B cell (primary cell): ENCODE measurements around the gene MAG. TPM values are rescaled to one million over a fixed set of nuclear protein-coding genes. Genes with fewer than 3 reads are reported as not detected.
A peak's percentile ranks its signal among the peaks of the same experiment; 100 is the strongest.

ENCODE experiments used
- ATAC-seq: fragments of 200-7000 bp; cut with Tn5 transposase; one replicate; pipeline ENCODE4 v1.10.0; 2021; ENCODE audit warnings: low read depth, mild to moderate bottlenecking, moderate number of reproducible peaks, moderate library complexity
- CTCF ChIA-PET: fragments of 350-600 bp; sonication (Branson Sonifier 250); formaldehyde crosslinking; loops from one replicate; lab custom pipeline; 2021; ENCODE audit warnings: antibody characterized with exemption, inconsistent platforms; lab: Charles Lee
- POLR2A ChIA-PET: fragments of 350-600 bp; sonication (Branson Sonifier 250); formaldehyde crosslinking; loops from one replicate; lab custom pipeline; 2021; ENCODE audit warnings: antibody characterized with exemption; lab: Charles Lee
- DNase-seq: peaks from one replicate; pipeline ENCODE4 v3.0.0; 2013
- H2AFZ ChIP-seq: 2 replicates; pipeline ENCODE4 v1.6.1; 2012; ENCODE audit warnings: mild to moderate bottlenecking, low read depth, low read length; ENCODE audit not compliant: insufficient read depth, poor library complexity, severe bottlenecking
- H3K27ac ChIP-seq, 2 donors: 1 replicate in 1 of 2; 2 replicates in 1 of 2; pipeline ENCODE4 v1.5.1; 2012 to 2013; ENCODE audit warnings: low read length in 2 of 2, mild to moderate bottlenecking in 2 of 2, moderate library complexity in 1 of 2
- H3K27me3 ChIP-seq, 4 experiments: fragments of 200-600 bp in 1 of 4; sonication (generic) in 1 of 4; replicated peaks in 1 of 4; 1 replicate in 2 of 4; 2 replicates in 2 of 4; pipeline versions ENCODE4 v1.6.1 to v1.7.0; 2013 to 2016; ENCODE audit warnings: low read length in 3 of 4, mild to moderate bottlenecking in 2 of 4, mixed read lengths in 1 of 4, moderate library complexity in 1 of 4; ENCODE audit not compliant: insufficient read depth in 4 of 4, control insufficient read depth in 3 of 4; ENCODE audit errors: control extremely low read depth in 1 of 4
- H3K36me3 ChIP-seq, 2 experiments: replicated peaks in 1 of 2; 1 replicate in 1 of 2; 2 replicates in 1 of 2; pipeline versions ENCODE4 v1.6.1 to v1.7.1; 2013; ENCODE audit warnings: low read length in 1 of 2; ENCODE audit not compliant: insufficient read depth in 2 of 2, control insufficient read depth in 1 of 2; ENCODE audit errors: control extremely low read depth in 1 of 2, extremely low read depth in 1 of 2
- H3K4me1 ChIP-seq, 2 donors: fragments of 200-600 bp in 1 of 2; sonication (generic) in 1 of 2; 1 replicate in 1 of 2; 2 replicates in 1 of 2; pipeline versions ENCODE4 v1.5.1 to v1.6.1; 2013 to 2017; ENCODE audit warnings: low read length in 2 of 2; ENCODE audit not compliant: control insufficient read depth in 2 of 2, insufficient read depth in 2 of 2
- H3K4me2 ChIP-seq: replicated peaks from 2 replicates; pipeline ENCODE3; 2012; ENCODE audit warnings: mild to moderate bottlenecking, low read depth, low read length; ENCODE audit not compliant: poor library complexity, severe bottlenecking
- H3K4me3 ChIP-seq, 5 experiments: fragments of 200-600 bp in 1 of 5; sonication (generic) in 1 of 5; 1 replicate in 3 of 5; 2 replicates in 2 of 5; pipeline versions ENCODE4 v1.5.1 to v1.7.0; 2011 to 2016; ENCODE audit warnings: low read length in 4 of 5, mild to moderate bottlenecking in 4 of 5, low read depth in 2 of 5, control low read depth in 1 of 5, moderate library complexity in 1 of 5; ENCODE audit not compliant: insufficient read depth in 1 of 5; ENCODE audit errors: control extremely low read depth in 1 of 5, extremely low read depth in 1 of 5
- H3K79me2 ChIP-seq: fragments of 200-600 bp; sonication (generic); one replicate; pipeline ENCODE4 v1.6.0; 2016; ENCODE audit warnings: low read length; ENCODE audit not compliant: control insufficient read depth, insufficient read depth
- H3K9ac ChIP-seq: fragments of 200-600 bp; sonication (generic); 2 replicates; pipeline ENCODE4 v1.6.1; 2017; ENCODE audit warnings: mild to moderate bottlenecking, low read length, moderate library complexity
- H3K9me3 ChIP-seq, 3 donors: one replicate each; pipeline versions ENCODE4 v1.6.1 to v1.7.1; 2013; ENCODE audit warnings: low read length in 2 of 3; ENCODE audit not compliant: control insufficient read depth in 2 of 3, insufficient read depth in 1 of 3; ENCODE audit errors: control extremely low read depth in 1 of 3
- H4K20me1 ChIP-seq: 2 replicates; pipeline ENCODE4 v1.6.0; 2012; ENCODE audit warnings: mild to moderate bottlenecking, low read length; ENCODE audit not compliant: insufficient read depth, control insufficient read depth, poor library complexity, severe bottlenecking
- H3K27ac Mint-ChIP-seq: one replicate; pipeline ENCODE4 v1.8.0; 2021; ENCODE audit warnings: mixed read lengths
- H3K27me3 Mint-ChIP-seq: one replicate; pipeline ENCODE4 v1.8.0; 2021; ENCODE audit warnings: mixed read lengths
- H3K4me1 Mint-ChIP-seq: one replicate; pipeline ENCODE4 v1.8.0; 2021; ENCODE audit warnings: mixed read lengths
- H3K4me3 Mint-ChIP-seq: one replicate; pipeline ENCODE4 v1.8.0; 2021; ENCODE audit warnings: mixed read lengths
- H3K9me3 Mint-ChIP-seq: one replicate; pipeline ENCODE4 v1.8.0; 2022; ENCODE audit warnings: mixed read lengths; ENCODE audit not compliant: insufficient read depth
- EZH2 ChIP-seq: IDR thresholded peaks from 2 replicates; pipeline ENCODE4 v1.6.1; 2012; ENCODE audit warnings: borderline replicate concordance, low read depth, mild to moderate bottlenecking, moderate library complexity, low read length; ENCODE audit not compliant: insufficient read depth, poor library complexity, severe bottlenecking
- WGBS: methylation state at CpG from one replicate; pipeline ENCODE4 v1.1.5; 2013; ENCODE audit warnings: missing lambda C conversion rate; ENCODE audit not compliant: insufficient coverage; 5-methylcytosine and 5-hydroxymethylcytosine counted together
- intact Hi-C: fragments of 100-400 bp; cut with micrococcal nuclease; formaldehyde crosslinking; loops from one replicate; pipeline ENCODE4 v1.10.0; 2022
- polyA plus RNA-seq: library from polyadenylated mRNA; depleted of rRNA; stranded (reverse); fragments of >200 nt; gene quantifications from 2 replicates; pipeline ENCODE4 v1.2.3, GENCODE V29; 2012
- total RNA-seq, 2 donors: library from RNA; stranded (reverse); fragments of 120-200 nt in 1 of 2; gene quantifications; 1 replicate in 1 of 2; 2 replicates in 1 of 2; pipeline versions ENCODE4 v1.2.3 to v1.2.4, GENCODE V29; 2013 to 2022
- TF ChIP-seq, protein P1 (sequence below): fragments of 200-600 bp; IDR thresholded peaks from one replicate; pipeline ENCODE4 v1.8.0; 2022; ENCODE audit warnings: antibody characterized with exemption, mild to moderate bottlenecking

Gene MAG
- total and polyA plus RNA-seq, 2 donors (not counting 1 experiment from before 2014, with no cell fraction given) = 0.12 to 0.58 TPM

DNA sequence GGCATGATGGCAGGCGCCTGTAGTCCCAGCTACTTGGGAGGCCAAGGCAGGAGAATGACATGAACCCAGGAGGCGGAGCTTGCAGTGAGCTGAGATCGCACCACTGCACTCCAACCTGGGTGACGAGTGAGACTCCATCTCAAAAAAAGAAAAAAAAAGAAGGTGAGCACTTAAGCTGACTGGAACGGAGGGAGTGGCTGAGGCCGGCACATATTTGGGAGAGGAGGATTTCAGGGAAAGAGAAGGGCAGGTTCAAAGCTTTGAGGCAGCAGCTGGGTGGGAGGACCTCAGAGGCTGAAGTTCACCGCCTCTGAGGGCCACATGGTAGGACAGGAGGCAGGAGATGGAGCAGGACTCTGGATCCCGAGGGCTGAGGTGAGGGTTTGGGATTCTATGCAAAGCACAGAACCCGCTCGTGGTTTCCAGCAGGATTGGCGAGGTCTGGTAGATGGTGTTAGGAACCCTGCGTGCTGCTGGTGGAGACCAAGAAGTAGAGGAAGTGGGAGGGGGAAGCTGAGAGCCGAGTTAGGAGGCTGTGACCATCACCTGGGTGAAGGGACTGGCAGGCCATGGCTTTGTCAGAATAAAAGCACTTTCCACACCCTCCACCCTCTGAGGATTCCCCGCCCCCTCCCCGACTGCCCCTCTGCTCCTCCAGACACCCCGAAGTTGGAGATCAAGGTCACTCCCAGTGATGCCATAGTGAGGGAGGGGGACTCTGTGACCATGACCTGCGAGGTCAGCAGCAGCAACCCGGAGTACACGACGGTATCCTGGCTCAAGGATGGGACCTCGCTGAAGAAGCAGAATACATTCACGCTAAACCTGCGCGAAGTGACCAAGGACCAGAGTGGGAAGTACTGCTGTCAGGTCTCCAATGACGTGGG is 45.4 kb downstream of the MAG start:
- Histone ChIP-seq H3K4me2 (peak overlapping the region; percentile 58), H3K36me3 (peaks cover 7 to 95% of the 10 kb centered on the region in 2 experiments), H3K9me3 (no peaks in the 10 kb centered on the region), H3K79me2 (peaks cover 86% of the 10 kb centered on the region), H2AFZ (no peak overlapping the region), H3K27me3 (no peaks in the 10 kb centered on the region), H3K9ac (no peak overlapping the region), H4K20me1 (peaks cover 100% of the 10 kb centered on the region), H3K4me1 (peaks cover 76 to 93% of the 10 kb centered on the region in 2 donors), H3K27ac (peak overlapping the region; percentile 47 to 54), H3K4me3 (peak overlapping the region in 1 of 5 experiments; percentile 11)
- POLR2A ChIA-PET = interaction anchor here (0.6 to 0.8 kb wide), 3 partner anchors 9 to 49 kb away, joined by 3 read pairs; no protein-coding TSS in a partner anchor
- H3K9me3 Mint-ChIP-seq = no peaks in the 10 kb centered on the region
- H3K27me3 Mint-ChIP-seq = no peaks in the 10 kb centered on the region
- peak overlapping the region; percentile 47 for H3K4me3 Mint-ChIP-seq
- peak overlapping the region; percentile 88 for H3K27ac Mint-ChIP-seq
- peak; percentile 61 for ATAC-seq
- intact Hi-C loops = no loop called here
- peaks cover 81% of the 10 kb centered on the region for H3K4me1 Mint-ChIP-seq
- WGBS = 88% methylated on average over 17 of the region's 25 CpGs
- TF ChIP-seq, protein P1, sequence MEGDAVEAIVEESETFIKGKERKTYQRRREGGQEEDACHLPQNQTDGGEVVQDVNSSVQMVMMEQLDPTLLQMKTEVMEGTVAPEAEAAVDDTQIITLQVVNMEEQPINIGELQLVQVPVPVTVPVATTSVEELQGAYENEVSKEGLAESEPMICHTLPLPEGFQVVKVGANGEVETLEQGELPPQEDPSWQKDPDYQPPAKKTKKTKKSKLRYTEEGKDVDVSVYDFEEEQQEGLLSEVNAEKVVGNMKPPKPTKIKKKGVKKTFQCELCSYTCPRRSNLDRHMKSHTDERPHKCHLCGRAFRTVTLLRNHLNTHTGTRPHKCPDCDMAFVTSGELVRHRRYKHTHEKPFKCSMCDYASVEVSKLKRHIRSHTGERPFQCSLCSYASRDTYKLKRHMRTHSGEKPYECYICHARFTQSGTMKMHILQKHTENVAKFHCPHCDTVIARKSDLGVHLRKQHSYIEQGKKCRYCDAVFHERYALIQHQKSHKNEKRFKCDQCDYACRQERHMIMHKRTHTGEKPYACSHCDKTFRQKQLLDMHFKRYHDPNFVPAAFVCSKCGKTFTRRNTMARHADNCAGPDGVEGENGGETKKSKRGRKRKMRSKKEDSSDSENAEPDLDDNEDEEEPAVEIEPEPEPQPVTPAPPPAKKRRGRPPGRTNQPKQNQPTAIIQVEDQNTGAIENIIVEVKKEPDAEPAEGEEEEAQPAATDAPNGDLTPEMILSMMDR = no peak
- peak; percentile 52 for DNase-seq
- CTCF ChIA-PET = interaction anchor here (1.1 to 1.4 kb wide), 2 partner anchors 11 to 18 kb away, joined by 4 read pairs; partner anchors contain the start of gene FFAR1

DNA sequence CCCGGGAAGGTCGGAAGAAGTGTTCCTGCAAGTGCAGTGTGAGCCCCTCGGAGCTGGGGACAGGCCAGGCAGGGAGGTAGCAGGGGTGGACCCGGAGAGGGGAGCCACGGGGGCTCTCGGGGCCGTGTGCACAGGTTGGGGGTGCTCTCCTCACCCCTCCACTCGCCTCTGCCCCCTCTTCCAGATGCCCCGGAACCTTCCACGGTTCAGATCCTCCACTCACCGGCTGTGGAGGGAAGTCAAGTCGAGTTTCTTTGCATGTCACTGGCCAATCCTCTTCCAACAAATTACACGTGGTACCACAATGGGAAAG is 46.0 kb downstream of the MAG start:
- Histone ChIP-seq H3K36me3 (peaks cover 7 to 93% of the 10 kb centered on the region in 2 experiments), H2AFZ (no peak overlapping the region), H4K20me1 (peaks cover 100% of the 10 kb centered on the region), H3K9me3 (no peaks in the 10 kb centered on the region), H3K4me1 (peaks cover 73 to 91% of the 10 kb centered on the region in 2 donors), H3K27ac (peak overlapping the region; percentile 16 to 54), H3K4me3 (no peak overlapping the region), H3K9ac (no peak overlapping the region), H3K27me3 (no peaks in the 10 kb centered on the region), H3K4me2 (peak overlapping the region; percentile 58), H3K79me2 (peaks cover 80% of the 10 kb centered on the region)
- ATAC-seq (no peak), DNase-seq (no peak)
- no peak overlapping the region for H3K4me3 Mint-ChIP-seq
- ChIA-PET CTCF (interaction anchor here (1.4 kb wide), 1 partner anchor 10 kb away, joined by 4 read pairs; the partner anchor contains the start of gene FFAR1), POLR2A (no interaction called here)
- WGBS = 92% methylated on average over 7 of the region's 13 CpGs
- intact Hi-C loops = no loop called here
- H3K27me3 Mint-ChIP-seq = no peaks in the 10 kb centered on the region
- no peak for TF ChIP-seq EZH2
- TF ChIP-seq, protein P1 = no peak
- H3K4me1 Mint-ChIP-seq = peaks cover 78% of the 10 kb centered on the region
- peak overlapping the region; percentile 88 for H3K27ac Mint-ChIP-seq
- H3K9me3 Mint-ChIP-seq = no peaks in the 10 kb centered on the region
